MM.1S (cell line): ENCODE measurements around the gene TNP2.

Experiments
- EZH2phosphoT487 ChIP-seq: fragments of 300-600 bp; sonication (generic); IDR thresholded peaks from 2 replicates; pipeline ENCODE4 v1.6.1; 2018; ENCODE audit warnings: antibody characterized with exemption, low read length
- TF ChIP-seq, protein P1 (sequence below): fragments of 300-600 bp; sonication (generic); IDR thresholded peaks from 2 replicates; pipeline ENCODE4 v1.5.1; 2016; ENCODE audit warnings: antibody characterized with exemption, low read length, mixed read lengths

GRCh38 chr16:11309895-11310633 lies 40.9 kb upstream of the TNP2 start:
- TF ChIP-seq, protein P1, sequence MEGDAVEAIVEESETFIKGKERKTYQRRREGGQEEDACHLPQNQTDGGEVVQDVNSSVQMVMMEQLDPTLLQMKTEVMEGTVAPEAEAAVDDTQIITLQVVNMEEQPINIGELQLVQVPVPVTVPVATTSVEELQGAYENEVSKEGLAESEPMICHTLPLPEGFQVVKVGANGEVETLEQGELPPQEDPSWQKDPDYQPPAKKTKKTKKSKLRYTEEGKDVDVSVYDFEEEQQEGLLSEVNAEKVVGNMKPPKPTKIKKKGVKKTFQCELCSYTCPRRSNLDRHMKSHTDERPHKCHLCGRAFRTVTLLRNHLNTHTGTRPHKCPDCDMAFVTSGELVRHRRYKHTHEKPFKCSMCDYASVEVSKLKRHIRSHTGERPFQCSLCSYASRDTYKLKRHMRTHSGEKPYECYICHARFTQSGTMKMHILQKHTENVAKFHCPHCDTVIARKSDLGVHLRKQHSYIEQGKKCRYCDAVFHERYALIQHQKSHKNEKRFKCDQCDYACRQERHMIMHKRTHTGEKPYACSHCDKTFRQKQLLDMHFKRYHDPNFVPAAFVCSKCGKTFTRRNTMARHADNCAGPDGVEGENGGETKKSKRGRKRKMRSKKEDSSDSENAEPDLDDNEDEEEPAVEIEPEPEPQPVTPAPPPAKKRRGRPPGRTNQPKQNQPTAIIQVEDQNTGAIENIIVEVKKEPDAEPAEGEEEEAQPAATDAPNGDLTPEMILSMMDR: no peak
- no peak for TF ChIP-seq EZH2phosphoT487
